Measurements from ENCODE around the gene EFCAB6.

DNA sequence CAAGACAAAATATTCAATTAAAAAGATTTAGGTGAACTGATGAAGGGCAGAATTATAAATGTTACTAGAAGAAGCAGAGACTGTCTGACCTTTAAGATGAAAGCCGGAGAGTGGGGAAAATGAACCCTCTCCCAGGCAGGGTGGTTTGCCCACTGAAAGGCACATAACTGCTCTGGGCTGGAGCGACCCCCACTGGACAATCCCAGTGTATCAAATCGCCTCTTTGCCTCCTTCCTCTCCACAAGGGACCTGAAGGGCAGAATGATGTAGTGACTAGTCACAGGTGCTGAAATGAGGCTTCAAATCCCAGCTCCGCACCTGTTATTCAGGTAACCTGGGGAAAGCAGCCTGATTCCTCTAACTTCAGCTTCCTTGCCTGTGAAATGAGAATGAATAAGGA, 69.0 kb downstream of the EFCAB6 start:
- TF ChIP-seq, protein P1, sequence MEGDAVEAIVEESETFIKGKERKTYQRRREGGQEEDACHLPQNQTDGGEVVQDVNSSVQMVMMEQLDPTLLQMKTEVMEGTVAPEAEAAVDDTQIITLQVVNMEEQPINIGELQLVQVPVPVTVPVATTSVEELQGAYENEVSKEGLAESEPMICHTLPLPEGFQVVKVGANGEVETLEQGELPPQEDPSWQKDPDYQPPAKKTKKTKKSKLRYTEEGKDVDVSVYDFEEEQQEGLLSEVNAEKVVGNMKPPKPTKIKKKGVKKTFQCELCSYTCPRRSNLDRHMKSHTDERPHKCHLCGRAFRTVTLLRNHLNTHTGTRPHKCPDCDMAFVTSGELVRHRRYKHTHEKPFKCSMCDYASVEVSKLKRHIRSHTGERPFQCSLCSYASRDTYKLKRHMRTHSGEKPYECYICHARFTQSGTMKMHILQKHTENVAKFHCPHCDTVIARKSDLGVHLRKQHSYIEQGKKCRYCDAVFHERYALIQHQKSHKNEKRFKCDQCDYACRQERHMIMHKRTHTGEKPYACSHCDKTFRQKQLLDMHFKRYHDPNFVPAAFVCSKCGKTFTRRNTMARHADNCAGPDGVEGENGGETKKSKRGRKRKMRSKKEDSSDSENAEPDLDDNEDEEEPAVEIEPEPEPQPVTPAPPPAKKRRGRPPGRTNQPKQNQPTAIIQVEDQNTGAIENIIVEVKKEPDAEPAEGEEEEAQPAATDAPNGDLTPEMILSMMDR (conservative IDR thresholded peaks at IDR 0.05; ENCODE audit: low read length), result peak; percentile 38; the same call in 1 of the 2 replicates
- TF ChIP-seq EZH2phosphoT487 (IDR thresholded peaks at IDR 0.05; ENCODE audit: borderline replicate concordance), result no peak
